ENCODE measurements around the gene GFY.
A peak's percentile ranks its signal among the peaks of the same experiment; 100 is the strongest.
"Not testable (repeated sequence)": the region's sequence is repeated elsewhere in the genome, so short reads cannot be mapped to it uniquely, and the experiment has no call there.

GFY gene

GRCh38 chr19:49468746-49469447 lies 43.7 kb downstream of the GFY start:
- DNase-seq = no peak

- DNase-seq = no peak
These were observed 44.8 kb downstream of the GFY start for GRCh38 chr19:49469828-49470614.

- no peak for DNase-seq
These were observed 45.4 kb downstream of the GFY start for GRCh38 chr19:49470615-49470978.

DNA sequence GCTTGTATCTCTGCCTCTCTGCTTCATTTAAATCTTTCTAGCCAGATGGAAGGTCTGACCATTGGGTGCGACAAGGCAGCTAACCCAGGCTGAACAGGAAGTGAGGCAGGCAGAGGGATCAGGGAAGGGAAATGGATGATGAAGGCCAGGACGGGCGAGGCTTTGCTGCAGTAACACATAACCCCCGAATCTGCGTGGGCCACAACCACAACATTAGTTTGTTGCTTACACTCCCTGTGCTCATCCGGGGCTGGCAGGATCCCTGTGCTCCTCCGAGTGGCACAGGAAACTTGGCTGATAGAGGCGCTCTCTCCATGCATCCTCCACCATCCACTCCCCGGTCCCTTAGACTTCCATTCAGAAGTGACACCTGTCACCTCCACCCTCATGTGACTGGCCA lies 47.7 kb downstream of the GFY start:
- no peak for DNase-seq

DNA sequence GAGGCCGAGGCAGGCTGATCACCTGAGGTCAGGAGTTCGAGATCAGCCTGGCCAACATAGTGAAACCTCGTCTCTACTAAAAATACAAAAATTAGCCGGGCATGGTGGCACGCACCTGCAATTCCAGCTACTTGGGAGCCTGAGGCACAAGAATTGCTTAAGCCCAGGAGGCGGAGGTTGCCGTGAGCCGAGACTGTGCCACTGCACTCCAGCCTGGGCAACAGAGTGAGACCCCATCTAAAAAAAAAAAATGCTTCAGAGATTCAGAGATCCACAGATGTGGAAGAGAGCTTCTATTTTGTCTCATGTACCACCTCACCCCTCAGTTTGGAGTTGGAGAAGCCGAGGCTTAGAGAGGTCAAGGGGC lies 48.3 kb downstream of the GFY start:
- DNase-seq = not testable (repeated sequence)

- DNase-seq = peak in 46 of 51 donors; percentile 4 to 75 (median 44)
These were observed 48.8 kb downstream of the GFY start, which contains the start of gene FLT3LG for GRCh38 chr19:49473868-49474541. TSS of gene FLT3LG (plus strand) at chr19:49474215. CDS start at chr19:49474640, 425 bp downstream.

- DNase-seq = no peak
These were observed 49.3 kb downstream of the GFY start for GRCh38 chr19:49474542-49474924.

DNA sequence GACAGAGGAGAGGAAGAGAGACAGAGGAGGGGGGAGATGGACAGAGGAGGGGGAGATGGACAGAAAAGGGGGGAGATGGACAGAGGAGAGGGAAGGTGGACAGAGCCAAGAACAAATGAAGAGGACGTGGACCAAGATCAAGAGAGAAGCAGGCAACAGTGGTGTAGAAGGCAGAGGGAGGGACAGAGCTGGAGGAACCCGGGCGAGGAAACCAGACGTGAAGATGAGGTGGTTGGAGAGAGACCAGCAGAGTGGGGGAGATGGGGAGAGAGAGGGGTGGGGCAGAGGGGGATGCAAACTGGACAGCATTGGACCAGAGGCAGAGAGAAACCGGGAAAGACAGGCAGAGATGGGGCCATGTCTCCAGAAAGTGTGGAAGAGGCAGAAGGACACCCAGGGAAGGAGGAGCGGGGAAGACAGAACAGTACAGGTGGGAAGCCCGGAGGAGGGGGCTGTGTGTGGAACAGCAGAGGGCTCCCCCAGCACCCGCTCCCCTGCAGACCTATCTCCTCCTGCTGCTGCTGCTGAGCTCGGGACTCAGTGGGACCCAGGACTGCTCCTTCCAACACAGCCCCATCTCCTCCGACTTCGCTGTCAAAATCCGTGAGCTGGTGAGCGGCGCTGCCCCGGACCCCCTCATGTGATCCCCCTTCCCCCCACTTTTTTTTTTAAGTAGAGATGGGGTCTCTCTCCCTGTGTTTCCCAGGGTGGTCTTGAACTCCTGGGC lies 50.2 kb downstream of the GFY start:
- no peak for DNase-seq

- DNase-seq = peak in 20 of 51 donors; percentile 3 to 54 (median 22)
These were observed 51.0 kb downstream of the GFY start for GRCh38 chr19:49475995-49476880.

Measured in hypothalamus (tissue), 51 donors.